Lower lobe of right lung (tissue), 2 donors: ENCODE results near the gene PGAM4. TPM values are rescaled to one million over a fixed set of nuclear protein-coding genes. Genes with fewer than 3 reads are reported as not detected.

Experiments used
- ATAC-seq, 2 donors: fragments of 200-7000 bp; cut with Tn5 transposase; one replicate each; pipeline ENCODE4 v1.9.1; 2020 to 2022; ENCODE audit warnings: mild to moderate bottlenecking in 2 of 2, moderate library complexity in 2 of 2
- DNase-seq: peaks from one replicate; pipeline ENCODE4 v3.0.0-alpha.2; 2020
- H3K27ac ChIP-seq: fragments of 200-600 bp; one replicate; pipeline ENCODE4 v1.8.0; 2022
- H3K27me3 ChIP-seq: fragments of 200-600 bp; one replicate; pipeline ENCODE4 v1.8.0; 2022; ENCODE audit warnings: low read depth
- H3K36me3 ChIP-seq: fragments of 200-600 bp; one replicate; pipeline ENCODE4 v1.8.0; 2022; ENCODE audit warnings: mild to moderate bottlenecking
- H3K4me1 ChIP-seq: fragments of 200-600 bp; one replicate; pipeline ENCODE4 v1.8.0; 2022
- H3K4me3 ChIP-seq: fragments of 200-600 bp; one replicate; pipeline ENCODE4 v1.8.0; 2022; ENCODE audit warnings: mild to moderate bottlenecking
- H3K9me3 ChIP-seq: fragments of 200-600 bp; one replicate; pipeline ENCODE4 v1.8.0; 2022
- CTCF ChIP-seq: fragments of 200-600 bp; IDR thresholded peaks from one replicate; pipeline ENCODE4 v1.8.0; 2022; ENCODE audit warnings: antibody characterized with exemption, mild to moderate bottlenecking
- intact Hi-C: fragments of 100-400 bp; cut with DNase I; formaldehyde crosslinking; loops from one replicate; pipeline ENCODE4 v1.11.0; 2022
- total RNA-seq: library from RNA; stranded (reverse); fragmentation: NEBNext Ultra II Directional; extraction: Animal tissue kit (Norgen Biotek cat#: 25700); gene quantifications from one replicate; pipeline ENCODE4 v1.2.1, GENCODE V29; 2021
- donor health status: DM: no; HTN: yes; CAD: no; lungs with severe emphysema.

Gene PGAM4
- total RNA-seq, 1 donor from 2014 or later: not detected

GRCh38 chrX:77967631-77968030, 1.8 kb downstream of the PGAM4 start:
- no peak for ATAC-seq
- Histone ChIP-seq H3K4me1 (no peaks in the 10 kb centered on the region), H3K36me3 (no peaks in the 10 kb centered on the region), H3K9me3 (no peaks in the 10 kb centered on the region), H3K27ac (no peak overlapping the region), H3K4me3 (no peak overlapping the region), H3K27me3 (no peaks in the 10 kb centered on the region)
- DNase-seq: no peak
- TF ChIP-seq CTCF: no peak
- intact Hi-C loops: no loop called here

GRCh38 chrX:77966361-77966760, 3.1 kb downstream of the PGAM4 start:
- no peak overlapping the region for H3K27ac ChIP-seq
- H3K9me3 ChIP-seq: no peaks in the 10 kb centered on the region
- intact Hi-C loops: no loop called here
- TF ChIP-seq CTCF: no peak
- DNase-seq: no peak
- no peaks in the 10 kb centered on the region for H3K4me1 ChIP-seq
- H3K27me3 ChIP-seq: no peaks in the 10 kb centered on the region
- H3K4me3 ChIP-seq: no peak overlapping the region
- no peaks in the 10 kb centered on the region for H3K36me3 ChIP-seq
- no peak for ATAC-seq

- no peak for DNase-seq
- no peaks in the 10 kb centered on the region for H3K27me3 ChIP-seq
- no peaks in the 10 kb centered on the region for H3K36me3 ChIP-seq
- H3K4me1 ChIP-seq: no peaks in the 10 kb centered on the region
- intact Hi-C loops: no loop called here
- ATAC-seq: no peak
- no peak overlapping the region for H3K27ac ChIP-seq
- H3K9me3 ChIP-seq: no peaks in the 10 kb centered on the region
- no peak overlapping the region for H3K4me3 ChIP-seq
- no peak for TF ChIP-seq CTCF
Observed at GRCh38 chrX:77962068-77962902, 7.2 kb downstream of the PGAM4 start.

GRCh38 chrX:77961063-77961462, 8.4 kb downstream of the PGAM4 start:
- no peak overlapping the region for H3K4me3 ChIP-seq
- no peak for ATAC-seq
- TF ChIP-seq CTCF: no peak
- intact Hi-C loops: no loop called here
- H3K27ac ChIP-seq: no peak overlapping the region
- H3K9me3 ChIP-seq: no peaks in the 10 kb centered on the region
- DNase-seq: no peak
- no peaks in the 10 kb centered on the region for H3K4me1 ChIP-seq
- H3K36me3 ChIP-seq: no peaks in the 10 kb centered on the region
- no peaks in the 10 kb centered on the region for H3K27me3 ChIP-seq

- intact Hi-C loops: no loop called here
Observed at GRCh38 chrX:77960567-77960966, 8.9 kb downstream of the PGAM4 start.

More at GRCh38 chrX:77960567-77960966, 8.9 kb downstream of the PGAM4 start:
- ATAC-seq (no peak), DNase-seq (no peak)
- no peaks in the 10 kb centered on the region for H3K4me1 ChIP-seq
- H3K27me3 ChIP-seq: no peaks in the 10 kb centered on the region
- TF ChIP-seq CTCF: no peak
- no peaks in the 10 kb centered on the region for H3K36me3 ChIP-seq
- H3K4me3 ChIP-seq: no peak overlapping the region
- H3K9me3 ChIP-seq: no peaks in the 10 kb centered on the region
- no peak overlapping the region for H3K27ac ChIP-seq
